ENCODE results near the gene LRIG1.

DNA sequence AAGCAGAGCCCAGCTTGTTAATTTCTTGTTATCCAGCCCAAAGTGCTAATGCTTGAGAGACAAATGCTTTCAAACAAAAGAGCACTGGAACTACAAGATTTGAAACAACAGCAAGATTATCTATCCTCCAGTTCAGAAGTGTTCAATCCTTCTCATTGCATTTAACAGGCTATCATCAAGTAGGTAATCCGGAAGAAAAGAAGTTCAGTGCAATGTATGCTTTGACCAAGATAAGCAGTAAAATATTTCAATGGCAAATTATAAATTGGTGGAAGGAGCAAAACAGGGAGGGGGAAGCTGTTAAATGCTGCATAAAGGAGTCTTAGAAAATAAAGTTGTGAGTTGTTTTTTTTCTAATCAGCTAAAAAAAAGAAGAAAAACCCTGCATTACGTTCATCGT is 8.8 kb downstream of the LRIG1 start:
- no peak for TF ChIP-seq EZH2 (IDR thresholded peaks at IDR 0.05; ENCODE audit: low read length, missing control alignments)
- TF ChIP-seq, protein P1, sequence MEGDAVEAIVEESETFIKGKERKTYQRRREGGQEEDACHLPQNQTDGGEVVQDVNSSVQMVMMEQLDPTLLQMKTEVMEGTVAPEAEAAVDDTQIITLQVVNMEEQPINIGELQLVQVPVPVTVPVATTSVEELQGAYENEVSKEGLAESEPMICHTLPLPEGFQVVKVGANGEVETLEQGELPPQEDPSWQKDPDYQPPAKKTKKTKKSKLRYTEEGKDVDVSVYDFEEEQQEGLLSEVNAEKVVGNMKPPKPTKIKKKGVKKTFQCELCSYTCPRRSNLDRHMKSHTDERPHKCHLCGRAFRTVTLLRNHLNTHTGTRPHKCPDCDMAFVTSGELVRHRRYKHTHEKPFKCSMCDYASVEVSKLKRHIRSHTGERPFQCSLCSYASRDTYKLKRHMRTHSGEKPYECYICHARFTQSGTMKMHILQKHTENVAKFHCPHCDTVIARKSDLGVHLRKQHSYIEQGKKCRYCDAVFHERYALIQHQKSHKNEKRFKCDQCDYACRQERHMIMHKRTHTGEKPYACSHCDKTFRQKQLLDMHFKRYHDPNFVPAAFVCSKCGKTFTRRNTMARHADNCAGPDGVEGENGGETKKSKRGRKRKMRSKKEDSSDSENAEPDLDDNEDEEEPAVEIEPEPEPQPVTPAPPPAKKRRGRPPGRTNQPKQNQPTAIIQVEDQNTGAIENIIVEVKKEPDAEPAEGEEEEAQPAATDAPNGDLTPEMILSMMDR (conservative IDR thresholded peaks at IDR 0.05 in 1 of 2, IDR thresholded peaks at IDR 0.05 in 1 of 2; ENCODE audit: low read depth in 1 of 2, low read length in 2 of 2): no peak
